MCF 10A (cell line): Measurements from ENCODE around the gene DIPK1C. TPM values are rescaled to one million over a fixed set of nuclear protein-coding genes. Genes with fewer than 3 reads are reported as not detected.

Source experiments
- BruUV-seq: library from RNA; stranded (reverse); fragments of 400-500 nt; replicated peaks from 2 replicates; lab custom pipeline; 2021; lab: Mats Ljungman, UMichigan
- CTCF ChIA-PET: fragments of 300-600 bp; sonication (Branson Sonifier 250); formaldehyde crosslinking; extraction: SDS; loops from one replicate; lab custom pipeline; 2021; ENCODE audit warnings: antibody characterized with exemption, inconsistent platforms; lab: Yijun Ruan, JAX
- POLR2A ChIA-PET: fragments of 300-600, 350-650 bp; sonication (Branson Sonifier 250); formaldehyde crosslinking; extraction: SDS; loops from one replicate; lab custom pipeline; 2020; ENCODE audit warnings: antibody characterized with exemption, inconsistent platforms; lab: Yijun Ruan, JAX
- DNase-seq: peaks from one replicate; pipeline ENCODE4 v3.0.0-alpha.2; 2018; ENCODE audit not compliant: unreplicated experiment
- H3K27ac Mint-ChIP-seq: one replicate; pipeline ENCODE4 v1.8.0; 2022; ENCODE audit warnings: mild to moderate bottlenecking, low read depth, mixed read lengths; ENCODE audit not compliant: unreplicated experiment
- H3K27me3 Mint-ChIP-seq: one replicate; pipeline ENCODE4 v1.8.0; 2022; ENCODE audit warnings: mixed read lengths; ENCODE audit not compliant: insufficient read depth, unreplicated experiment
- H3K36me3 Mint-ChIP-seq: one replicate; pipeline ENCODE4 v1.8.0; 2022; ENCODE audit warnings: mild to moderate bottlenecking, moderate library complexity, mixed read lengths; ENCODE audit not compliant: insufficient read depth, unreplicated experiment
- H3K4me1 Mint-ChIP-seq: one replicate; pipeline ENCODE4 v1.8.0; 2022; ENCODE audit warnings: mixed read lengths; ENCODE audit not compliant: insufficient read depth, unreplicated experiment
- H3K4me3 Mint-ChIP-seq: one replicate; pipeline ENCODE4 v1.8.0; 2022; ENCODE audit warnings: mild to moderate bottlenecking, moderate library complexity, mixed read lengths; ENCODE audit not compliant: unreplicated experiment
- H3K9me3 Mint-ChIP-seq: one replicate; pipeline ENCODE4 v1.8.0; 2022; ENCODE audit warnings: mixed read lengths; ENCODE audit not compliant: unreplicated experiment
- CTCF ChIP-seq: fragments of 200-600 bp; IDR thresholded peaks from one replicate; pipeline ENCODE4 v1.8.0; 2022; ENCODE audit warnings: antibody characterized with exemption, mild to moderate bottlenecking; ENCODE audit not compliant: unreplicated experiment
- intact Hi-C: fragments of 100-400 bp; cut with micrococcal nuclease; formaldehyde crosslinking; loops from 2 replicates; pipeline ENCODE4 v1.14.1; 2022
- total RNA-seq: library from RNA; stranded (reverse); gene quantifications from 2 replicates; pipeline ENCODE4 v1.2.3, GENCODE V29; 2022

The DIPK1C gene
- total RNA-seq, 1 experiment from 2014 or later = not detected

- no peak overlapping the region for H3K27ac Mint-ChIP-seq
- intact Hi-C loops = no loop called here
- ChIA-PET CTCF (no interaction called here), POLR2A (interaction anchor here (0.6 kb wide), 2 partner anchors 36 to 601 kb away, joined by 3 to 4 read pairs; no protein-coding TSS in a partner anchor)
- no TSS peak for BruUV-seq
- peak; percentile 14 for TF ChIP-seq CTCF
- H3K36me3 Mint-ChIP-seq = no peaks in the 10 kb centered on the region
- DNase-seq = no peak
- peaks cover 57% of the 10 kb centered on the region for H3K27me3 Mint-ChIP-seq
- no peak overlapping the region for H3K4me3 Mint-ChIP-seq
- no peaks in the 10 kb centered on the region for H3K9me3 Mint-ChIP-seq
- no peaks in the 10 kb centered on the region for H3K4me1 Mint-ChIP-seq
Observed at GRCh38 chr18:74459889-74460288, 2.8 kb upstream of the DIPK1C start.

DNA sequence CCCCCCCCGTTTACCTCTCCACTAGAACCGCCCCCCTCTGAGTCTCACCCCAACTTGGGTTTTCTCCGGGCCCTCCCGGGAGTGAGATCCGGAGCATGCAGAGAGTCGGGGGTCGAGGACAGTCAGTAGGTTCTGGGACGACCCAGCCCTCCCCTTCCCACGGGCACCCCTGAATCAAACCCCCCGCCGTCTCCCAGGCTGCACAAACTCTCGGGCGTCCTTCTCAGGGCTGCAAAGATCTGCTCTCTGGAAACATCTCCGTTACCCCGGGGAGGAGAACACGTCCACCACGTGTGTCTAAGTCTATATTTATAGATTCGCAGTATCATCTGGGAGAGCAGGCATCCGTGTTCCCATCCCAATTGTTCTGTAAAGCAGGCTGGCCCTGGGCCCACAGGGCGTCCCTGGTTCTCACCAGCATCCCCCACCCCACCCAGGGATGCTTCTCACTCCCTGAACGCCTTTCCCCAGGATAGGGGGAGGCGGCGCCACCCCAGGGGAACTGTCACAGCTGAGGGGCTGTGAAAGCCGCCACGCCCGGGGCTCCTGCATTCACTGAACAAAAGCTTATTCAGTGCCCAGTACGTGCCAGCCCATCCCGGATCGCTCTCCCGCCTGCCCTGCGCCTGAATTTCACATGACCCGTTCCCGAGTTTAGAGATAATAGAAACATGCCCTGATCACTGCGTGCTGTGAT, 765 bp upstream of the DIPK1C start:
- H3K27me3 Mint-ChIP-seq = peaks cover 43% of the 10 kb centered on the region

DNA sequence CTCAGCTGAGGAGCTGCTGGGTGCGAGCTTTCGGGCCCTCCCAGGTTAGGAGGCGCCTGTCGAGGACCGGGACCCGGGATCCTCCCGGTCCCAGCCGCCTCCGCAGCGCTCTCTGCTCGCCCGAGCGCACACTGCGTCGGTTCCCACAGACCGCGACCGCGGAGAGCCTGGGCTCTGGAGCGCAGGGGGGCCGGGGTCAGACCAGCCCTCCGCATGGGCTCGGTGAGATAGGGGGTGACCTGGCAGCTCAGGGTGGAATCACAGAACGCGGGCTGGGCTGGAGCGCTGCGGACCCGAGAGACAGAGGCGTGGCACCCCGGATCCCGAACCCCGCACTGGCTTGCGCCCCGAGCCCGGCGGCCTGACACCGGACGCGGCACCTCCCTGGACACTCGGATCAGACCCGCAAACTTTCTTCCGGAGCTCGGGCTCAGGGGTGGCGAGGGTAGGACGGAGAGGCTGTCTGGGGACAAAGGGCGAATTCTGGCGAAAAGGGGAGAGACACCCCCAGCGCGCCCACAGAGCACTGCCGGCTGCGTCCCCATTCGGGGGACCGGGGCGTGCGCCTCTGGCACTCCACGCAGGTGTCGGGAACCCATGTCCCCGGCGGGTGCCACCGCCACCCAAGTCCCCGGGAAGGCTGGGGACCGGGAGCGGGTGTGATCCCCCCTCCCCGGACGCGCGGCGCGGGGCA, 612 bp downstream of the DIPK1C start:
- intact Hi-C loops = no loop called here
- no peak overlapping the region for H3K4me3 Mint-ChIP-seq
- POLR2A ChIA-PET = interaction anchor here (0.7 kb wide), 1 partner anchor 39 kb away, joined by 5 read pairs; no protein-coding TSS in a partner anchor
- no peaks in the 10 kb centered on the region for H3K36me3 Mint-ChIP-seq
- CTCF ChIA-PET = interaction anchor here (1.0 to 1.5 kb wide), 2 partner anchors 37 to 95 kb away, joined by 4 to 6 read pairs; no protein-coding TSS in a partner anchor
- peaks cover 29% of the 10 kb centered on the region for H3K27me3 Mint-ChIP-seq
- no peak for DNase-seq
- TF ChIP-seq CTCF = no peak
- H3K9me3 Mint-ChIP-seq = no peaks in the 10 kb centered on the region
- no TSS peak for BruUV-seq
- no peaks in the 10 kb centered on the region for H3K4me1 Mint-ChIP-seq
- no peak overlapping the region for H3K27ac Mint-ChIP-seq

More for the DNA sequence above, 765 bp upstream of the DIPK1C start:
- H3K27ac Mint-ChIP-seq = no peak overlapping the region
- DNase-seq = no peak
- no peak for TF ChIP-seq CTCF
- no peaks in the 10 kb centered on the region for H3K4me1 Mint-ChIP-seq
- ChIA-PET POLR2A (interaction anchor here (0.6 kb wide), 1 partner anchor 272 kb away, joined by 4 read pairs; no protein-coding TSS in a partner anchor), CTCF (no interaction called here)
- no peaks in the 10 kb centered on the region for H3K9me3 Mint-ChIP-seq
- H3K4me3 Mint-ChIP-seq = no peak overlapping the region
- no peaks in the 10 kb centered on the region for H3K36me3 Mint-ChIP-seq
- intact Hi-C loops = no loop called here
- no TSS peak for BruUV-seq

- BruUV-seq = no TSS peak
- Mint-ChIP-seq H3K27me3 (peaks cover 24% of the 10 kb centered on the region), H3K4me1 (no peaks in the 10 kb centered on the region), H3K9me3 (no peaks in the 10 kb centered on the region), H3K4me3 (no peak overlapping the region), H3K36me3 (no peaks in the 10 kb centered on the region), H3K27ac (no peak overlapping the region)
- no peak for DNase-seq
- TF ChIP-seq CTCF = no peak
- ChIA-PET CTCF (interaction anchor here (1.0 to 1.5 kb wide), 2 partner anchors 37 to 96 kb away, joined by 4 to 6 read pairs; no protein-coding TSS in a partner anchor), POLR2A (interaction anchor here (0.7 kb wide), 1 partner anchor 40 kb away, joined by 5 read pairs; no protein-coding TSS in a partner anchor)
- intact Hi-C loops = no loop called here
Observed at GRCh38 chr18:74456017-74456348, 1.1 kb downstream of the DIPK1C start.
